Astrocyte of the cerebellum (primary cell): ENCODE results near the gene OR1I1.
"Not testable (repeated sequence)": the region's sequence is repeated elsewhere in the genome, so short reads cannot be mapped to it uniquely, and the experiment has no call there.

Experiments used
- DNase-seq: peaks from one replicate; pipeline ENCODE4 v3.0.0-alpha.2; 2011; ENCODE audit warnings: low read depth
- H3K4me3 ChIP-seq: 2 replicates; pipeline ENCODE4 v1.5.1; 2011; ENCODE audit warnings: mild to moderate bottlenecking, low read depth, low read length, moderate library complexity
- CTCF ChIP-seq: IDR thresholded peaks from 2 replicates; pipeline ENCODE4 v1.5.1; 2012; ENCODE audit warnings: low read length, low read depth, moderate library complexity, mild to moderate bottlenecking; ENCODE audit errors: missing control alignments
- in situ Hi-C: cut with HindIII; loops from 2 replicates; pipeline ENCODE4 v1.10.0; 2017; ENCODE audit warnings: low sequenced_read_pairs

OR1I1 gene

GRCh38 chr19:15096223-15096622 lies 14.2 kb downstream of the OR1I1 start:
- DNase-seq, result no peak
- no peak for TF ChIP-seq CTCF
- no peak overlapping the region for H3K4me3 ChIP-seq
- in situ Hi-C loops, result no loop called here

GRCh38 chr19:15097980-15098379 lies 16.0 kb downstream of the OR1I1 start:
- H3K4me3 ChIP-seq, in situ Hi-C loops, DNase-seq: not testable (repeated sequence)

DNA sequence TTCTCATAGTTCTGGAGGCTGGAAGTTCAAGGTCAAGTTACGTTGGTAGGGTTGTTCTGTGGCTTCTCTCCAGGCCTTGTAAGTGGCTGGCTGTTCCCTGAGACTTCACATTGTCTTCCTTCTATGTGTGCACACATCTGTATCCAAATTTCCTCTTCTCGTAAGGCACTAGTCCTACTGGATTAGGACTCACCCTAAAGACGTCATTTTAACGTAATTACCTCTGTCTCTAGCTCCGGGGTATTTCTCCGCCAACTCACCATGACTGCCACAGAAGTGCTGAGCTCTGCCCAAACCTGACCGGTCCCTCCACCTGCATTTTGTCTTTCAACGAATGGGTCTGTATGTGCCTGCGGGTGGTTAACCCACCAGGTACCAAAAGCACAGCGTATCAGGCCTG lies 16.4 kb downstream of the OR1I1 start:
- H3K4me3 ChIP-seq, result no peak overlapping the region
- TF ChIP-seq CTCF, result no peak
- DNase-seq, result no peak
- in situ Hi-C loops, result no loop called here

DNA sequence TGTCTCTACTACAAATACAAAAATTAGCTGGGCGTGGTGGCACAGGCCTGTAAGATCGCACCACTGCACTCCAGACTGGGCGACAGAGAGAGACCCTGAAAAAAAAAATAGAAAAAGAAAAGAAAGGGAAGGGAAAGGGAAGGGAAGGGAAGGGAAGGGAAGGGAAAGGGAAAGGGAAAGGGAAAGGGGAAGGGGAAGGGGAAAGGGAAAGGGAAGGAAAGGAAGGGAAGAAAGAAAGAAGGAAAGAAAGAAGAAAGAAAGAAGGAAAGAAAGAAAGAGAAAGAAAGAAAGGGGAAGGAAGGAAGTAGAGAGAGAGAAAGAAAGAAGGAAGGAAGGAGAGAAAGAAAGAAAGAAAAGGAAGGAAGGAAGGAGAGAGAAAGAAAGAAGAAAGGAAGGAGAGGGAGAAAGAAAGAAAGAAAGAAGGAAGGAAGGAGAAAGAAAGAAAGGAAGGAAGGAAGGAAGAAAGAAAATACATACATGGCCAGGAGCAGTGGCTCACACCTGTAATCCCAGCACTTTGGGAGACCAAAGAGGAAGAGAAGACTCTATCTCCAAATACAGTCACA lies 17.1 kb downstream of the OR1I1 start:
- no peak for DNase-seq
- H3K4me3 ChIP-seq, result no peak overlapping the region
- in situ Hi-C loops, result no loop called here
- TF ChIP-seq CTCF, result no peak

- DNase-seq, result peak; percentile 4
- TF ChIP-seq CTCF, result peak; percentile 77
- in situ Hi-C loops, result no loop called here
- H3K4me3 ChIP-seq, result no peak overlapping the region
Observed at GRCh38 chr19:15101479-15102082, 19.6 kb downstream of the OR1I1 start.

DNA sequence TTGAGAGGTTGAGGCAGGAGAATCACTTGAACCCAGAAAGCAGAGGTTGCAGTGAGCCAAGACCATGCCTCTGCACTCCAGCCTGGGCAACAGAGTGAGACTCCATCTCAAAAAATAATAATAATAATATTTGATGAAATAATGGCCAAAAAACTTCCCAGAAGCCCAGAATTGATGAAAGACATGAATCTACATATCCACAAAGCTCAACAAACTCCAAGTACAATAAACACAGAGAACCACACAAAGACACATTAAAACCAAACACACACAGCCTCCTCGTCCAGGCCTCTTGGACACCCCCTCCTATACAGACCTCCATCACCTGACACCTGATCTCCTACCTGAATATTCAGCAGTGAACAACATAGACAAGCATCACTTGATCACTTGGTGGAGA lies 22.0 kb downstream of the OR1I1 start:
- H3K4me3 ChIP-seq, result no peak overlapping the region
- in situ Hi-C loops, result no loop called here
- TF ChIP-seq CTCF, result no peak
- no peak for DNase-seq

DNA sequence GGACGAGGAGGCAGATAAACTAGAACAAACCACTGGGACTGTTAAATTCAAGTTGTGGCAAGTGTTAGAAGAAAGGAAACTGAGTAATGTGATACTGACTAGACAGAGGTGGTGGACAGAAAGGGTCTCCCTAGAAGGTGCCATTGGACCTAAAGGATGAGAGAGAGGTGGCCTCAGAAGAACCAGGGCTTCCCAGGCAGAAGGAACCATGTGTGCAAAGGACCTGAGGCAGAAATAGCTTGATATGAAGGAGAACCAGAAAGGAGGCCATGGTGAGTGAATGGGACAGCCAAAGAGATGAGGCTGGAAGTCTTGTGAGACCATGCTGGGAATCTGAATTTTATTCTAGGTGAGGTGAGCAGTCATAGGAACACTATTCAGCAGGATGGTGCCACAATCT lies 22.4 kb downstream of the OR1I1 start:
- H3K4me3 ChIP-seq, result no peak overlapping the region
- DNase-seq, result no peak
- no peak for TF ChIP-seq CTCF
- in situ Hi-C loops, result no loop called here
